Putamen (tissue), 1 donor: ENCODE measurements around the gene GSN.

Experiments
- DNase-seq: peaks from one replicate; pipeline ENCODE4 v3.0.0-alpha.2; 2016; ENCODE audit warnings: low spot score

The GSN gene

DNA sequence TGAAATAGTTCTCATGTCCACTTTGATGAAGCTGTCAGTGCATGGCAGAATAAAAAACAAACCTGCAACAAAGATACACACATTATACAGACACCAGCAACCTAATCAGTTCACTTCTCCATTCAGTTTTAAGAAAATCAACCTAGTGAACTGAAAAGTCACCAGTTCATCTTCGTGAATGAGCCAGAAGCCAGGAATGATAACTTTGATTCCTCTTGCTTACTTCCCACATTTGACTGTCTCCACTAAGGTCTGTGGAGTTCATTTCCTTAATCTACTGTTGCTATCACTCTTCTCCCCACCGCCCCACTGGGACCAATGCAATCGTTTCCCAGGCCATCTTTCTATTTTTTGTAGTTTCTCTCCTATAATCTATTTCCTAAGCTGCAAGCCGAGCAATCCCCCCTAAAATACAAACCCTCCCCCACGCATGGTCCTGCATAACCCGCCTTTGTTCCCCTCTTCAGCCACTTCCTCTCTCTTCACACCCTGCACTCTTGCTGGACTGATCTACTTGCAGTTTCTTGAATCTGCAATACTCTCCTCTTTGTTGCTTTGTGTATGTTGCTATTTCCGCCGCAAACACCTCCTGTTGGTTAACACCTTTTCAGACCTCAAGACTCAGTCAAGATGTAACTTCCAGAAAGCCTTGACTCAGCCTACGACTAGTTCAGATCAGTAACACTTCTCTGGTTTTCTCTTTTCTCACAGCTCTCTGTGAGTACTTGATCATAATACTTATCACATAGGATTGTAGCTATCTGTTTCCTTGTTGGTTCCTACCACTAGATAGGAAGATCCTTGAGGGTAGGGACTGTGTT is 85.5 kb downstream of the GSN start:
- no peak for DNase-seq

DNA sequence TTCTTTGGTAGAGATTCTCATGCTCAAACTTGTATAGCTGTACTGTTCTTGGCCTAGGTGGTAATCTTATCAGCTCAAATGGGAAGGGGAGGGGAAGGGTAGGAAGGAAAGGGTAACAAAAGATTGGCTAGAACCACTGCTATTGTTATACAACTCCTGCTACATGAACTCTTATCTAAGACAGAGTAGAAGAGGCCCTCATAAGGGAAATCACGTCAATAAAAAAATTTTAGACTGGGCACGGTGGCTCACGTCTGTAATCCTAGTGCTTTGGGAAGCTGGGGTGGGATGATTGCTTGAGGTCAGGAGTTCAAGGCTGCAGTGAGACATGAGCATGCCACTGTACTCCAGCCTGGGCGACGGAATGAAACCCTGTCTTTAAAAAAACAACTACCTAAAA is 86.2 kb downstream of the GSN start:
- no peak for DNase-seq

DNA sequence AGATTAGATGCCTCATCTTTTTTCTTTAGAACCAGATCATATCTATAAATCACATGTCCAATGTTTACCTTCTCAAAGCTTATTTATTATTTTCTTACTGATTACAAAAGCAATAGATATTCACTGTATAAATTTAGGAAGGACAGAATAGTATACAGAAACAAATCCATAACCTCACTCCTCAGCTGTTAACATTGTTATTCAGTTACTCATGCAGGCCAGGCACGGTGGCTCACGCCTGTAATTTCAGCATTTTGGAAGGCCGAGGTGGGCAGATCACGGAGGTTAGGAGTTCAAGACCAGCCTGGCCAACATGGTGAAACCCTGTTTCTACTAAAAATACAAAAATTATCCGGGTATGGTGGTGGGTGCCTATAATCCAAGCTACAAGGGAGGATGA is 86.8 kb downstream of the GSN start:
- DNase-seq, result no peak

DNA sequence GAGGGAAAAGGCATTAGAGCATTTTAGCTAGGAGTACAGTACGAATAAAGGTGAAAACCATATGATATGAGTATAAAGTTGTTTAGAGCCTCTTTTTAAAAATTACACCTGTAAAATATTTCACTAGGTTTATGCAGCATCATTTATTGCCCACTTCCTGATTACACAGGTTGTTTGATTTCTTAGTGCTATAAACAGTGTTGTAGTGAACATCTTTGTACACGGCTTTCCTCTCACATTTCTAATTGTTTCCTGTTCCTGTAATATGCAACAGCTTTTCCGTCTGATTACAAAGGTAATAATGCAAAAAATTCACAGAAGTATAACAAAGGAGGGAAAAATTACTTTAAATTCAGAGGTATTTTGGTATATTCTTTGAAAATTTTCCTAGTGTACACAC is 89.0 kb downstream of the GSN start:
- no peak for DNase-seq

DNA sequence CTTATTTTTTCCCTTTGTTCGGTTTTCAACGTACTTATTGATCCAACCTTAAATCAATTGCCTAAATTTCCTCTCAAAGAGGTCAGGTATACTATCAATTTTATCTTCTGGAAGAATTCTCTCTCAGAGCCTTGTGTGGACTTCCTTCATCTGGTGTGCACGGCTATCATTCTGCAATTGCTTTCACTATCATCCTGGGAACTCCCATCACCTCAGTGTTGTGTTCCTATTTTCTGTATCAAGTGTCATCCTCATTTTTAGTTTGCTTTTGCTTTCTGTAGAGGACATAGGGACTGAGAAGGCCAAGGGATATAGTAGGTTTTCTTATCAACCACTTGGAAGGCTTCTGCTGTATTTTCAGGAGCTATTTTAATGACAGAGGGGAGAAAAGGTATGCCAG is 90.8 kb downstream of the GSN start:
- DNase-seq, result no peak

DNA sequence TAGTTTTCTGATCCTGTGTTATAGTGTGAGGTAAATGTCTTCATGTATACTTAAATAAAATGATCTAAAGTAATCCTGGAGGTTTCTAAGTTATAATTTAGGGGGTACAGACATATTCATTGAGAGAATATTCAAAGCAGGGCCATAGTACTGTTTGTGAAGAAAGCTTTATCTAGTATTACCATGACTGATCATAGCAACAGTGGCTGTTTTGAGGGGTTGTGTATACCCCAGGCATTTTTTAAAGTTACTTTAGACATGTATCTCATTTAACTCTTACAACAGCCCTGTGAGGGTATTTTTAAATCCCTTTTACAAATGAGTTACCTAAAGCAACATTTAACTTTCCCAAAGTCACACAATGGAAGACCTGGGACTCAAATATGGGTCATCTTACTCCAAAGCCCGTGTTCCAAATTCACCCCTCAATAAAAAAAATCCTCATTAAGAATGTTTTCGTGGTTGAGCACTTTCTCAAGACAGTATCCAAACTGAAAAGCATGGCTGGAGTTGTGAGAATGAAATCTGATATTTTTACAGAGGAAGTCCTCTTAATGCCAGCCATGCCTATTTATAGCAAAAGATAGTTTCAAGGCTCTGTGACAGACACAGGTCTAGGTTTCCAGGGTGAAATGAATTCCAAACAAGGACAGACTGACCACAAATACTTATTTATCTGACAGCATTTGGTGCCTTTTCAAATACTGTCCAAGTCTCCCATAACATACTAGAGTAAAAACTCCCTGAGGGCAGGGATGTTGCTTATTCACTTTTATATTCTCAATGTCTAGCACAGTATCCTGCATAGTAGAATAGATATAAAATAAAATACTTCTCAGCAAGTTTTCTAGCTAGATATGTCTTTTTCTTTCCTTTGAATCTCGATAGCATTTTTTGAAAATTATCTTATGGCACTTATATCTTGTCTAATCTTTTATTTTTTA is 91.7 kb downstream of the GSN start:
- DNase-seq, result no peak

DNA sequence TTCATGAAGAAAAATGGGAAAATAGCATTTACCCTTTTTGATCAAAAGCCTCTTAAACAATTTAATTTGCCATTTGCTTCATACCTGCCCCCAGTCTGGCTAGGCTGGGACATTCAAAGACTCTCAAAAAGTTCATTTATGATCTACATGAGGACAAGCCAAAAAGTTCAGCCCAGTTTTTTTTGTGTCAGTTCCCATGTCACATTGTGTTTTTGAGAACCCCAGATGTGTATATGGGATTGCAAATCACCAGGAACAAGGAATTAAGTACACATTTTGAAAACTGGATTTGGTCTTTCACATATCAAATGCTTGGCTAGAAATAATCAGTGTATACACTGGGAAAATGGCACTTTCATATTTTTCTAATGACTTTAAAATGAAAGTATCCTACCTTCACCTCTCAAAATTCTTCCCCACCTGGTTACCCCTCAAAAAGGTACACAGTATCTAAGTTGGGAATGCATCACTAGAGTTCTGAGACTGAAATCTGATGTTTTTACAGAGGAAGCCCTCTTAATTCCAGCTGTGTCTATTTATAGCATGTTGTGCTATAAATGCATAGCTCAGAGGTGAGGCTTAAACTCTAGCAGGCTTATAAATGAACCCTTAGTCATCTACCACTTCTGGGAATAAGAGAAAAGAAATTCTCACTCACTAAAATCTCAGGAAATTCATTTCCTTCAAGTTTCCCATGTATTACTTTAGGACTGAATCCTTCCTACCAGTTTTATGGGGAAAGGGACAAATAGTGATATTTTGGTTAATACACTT is 92.8 kb downstream of the GSN start:
- no peak for DNase-seq

DNA sequence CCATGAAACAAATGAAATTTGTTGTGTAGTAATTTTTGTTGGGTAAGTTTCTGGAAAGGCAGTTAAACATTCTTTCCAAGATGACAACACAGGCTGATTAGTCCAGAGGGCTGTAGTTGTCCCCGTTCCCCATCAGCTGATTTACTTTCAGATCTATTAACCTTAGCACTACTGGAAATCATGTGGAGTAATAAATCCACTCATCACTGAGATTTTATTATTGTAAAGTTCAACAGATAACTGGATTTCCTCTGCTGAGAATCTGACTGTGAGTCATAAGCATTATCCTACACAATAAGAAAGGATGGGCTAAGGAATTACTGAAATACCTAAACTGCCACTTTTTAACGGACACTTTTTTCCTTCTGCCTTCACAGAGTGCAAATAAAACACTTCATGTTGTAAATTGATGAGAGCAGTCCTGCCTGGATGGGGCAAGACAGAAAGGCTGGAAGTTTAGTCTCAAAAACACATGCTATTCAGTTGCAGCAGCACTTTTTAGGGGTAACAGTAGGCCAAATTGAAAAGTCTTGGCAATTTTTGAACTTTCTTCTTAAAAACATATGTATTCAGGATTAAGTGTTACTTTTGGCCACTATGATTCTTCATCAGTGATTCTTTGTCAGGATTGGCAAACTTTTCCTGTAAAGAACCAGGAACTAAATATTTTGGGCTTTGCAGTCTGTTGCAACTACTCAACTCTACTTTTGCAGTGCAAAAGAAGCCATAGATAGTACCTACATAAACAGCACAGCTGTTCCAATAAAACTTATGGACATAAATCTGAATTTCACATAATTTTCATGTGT is 95.1 kb downstream of the GSN start:
- no peak for DNase-seq

DNA sequence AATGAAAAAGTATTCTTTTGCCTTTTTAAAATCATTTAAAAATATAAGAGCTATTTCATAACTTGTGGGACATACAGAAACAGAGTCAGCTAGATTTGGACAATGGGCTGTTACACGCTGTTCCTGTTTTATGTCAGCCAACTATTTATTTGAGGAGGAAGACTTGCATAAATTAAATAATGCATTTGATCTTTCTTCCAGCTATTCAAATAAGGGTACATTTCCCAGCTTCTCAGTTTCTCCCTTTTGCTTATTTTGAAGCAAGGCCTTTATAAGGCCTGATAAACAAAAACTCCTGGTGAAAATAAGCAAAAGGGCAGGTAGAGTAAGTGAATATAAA is 95.6 kb downstream of the GSN start:
- no peak for DNase-seq

DNA sequence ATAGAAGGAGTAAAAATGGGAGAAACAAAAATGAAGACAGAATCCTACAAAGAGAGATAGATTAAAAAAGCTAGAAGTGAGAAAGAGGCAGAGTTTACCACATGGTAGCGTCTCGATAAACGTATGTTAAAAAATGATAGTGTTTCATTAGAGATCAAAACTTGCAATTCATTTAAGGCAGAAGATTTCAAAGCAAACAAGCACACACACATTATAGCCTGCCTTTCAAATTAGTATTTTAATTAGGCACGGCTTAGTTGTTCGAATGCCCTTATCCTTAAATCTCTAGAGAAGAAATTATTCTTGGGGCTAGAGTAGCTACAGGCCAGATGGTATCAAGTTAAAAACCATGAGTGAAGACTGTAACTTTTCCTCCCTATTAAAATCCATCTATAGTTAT is 96.1 kb downstream of the GSN start:
- DNase-seq, result no peak

DNA sequence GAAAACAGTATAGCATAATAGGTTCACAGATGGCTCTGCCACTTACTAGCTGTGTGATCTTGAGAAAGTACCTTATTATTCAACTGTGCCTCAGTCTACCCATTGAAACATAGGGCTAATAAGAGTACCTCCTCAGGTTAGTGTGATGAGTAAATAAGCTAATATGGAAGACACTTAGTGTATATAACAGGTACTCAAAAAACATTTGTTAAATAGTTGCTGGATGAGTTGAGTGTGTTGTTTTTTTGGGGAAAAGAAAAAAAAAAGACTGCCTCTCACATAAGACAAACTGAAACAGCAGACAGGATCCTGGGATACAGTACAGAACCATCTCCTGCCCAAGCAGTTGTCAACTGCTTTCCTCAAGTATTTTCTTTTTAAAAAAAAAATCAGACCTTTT is 96.9 kb downstream of the GSN start:
- no peak for DNase-seq

DNA sequence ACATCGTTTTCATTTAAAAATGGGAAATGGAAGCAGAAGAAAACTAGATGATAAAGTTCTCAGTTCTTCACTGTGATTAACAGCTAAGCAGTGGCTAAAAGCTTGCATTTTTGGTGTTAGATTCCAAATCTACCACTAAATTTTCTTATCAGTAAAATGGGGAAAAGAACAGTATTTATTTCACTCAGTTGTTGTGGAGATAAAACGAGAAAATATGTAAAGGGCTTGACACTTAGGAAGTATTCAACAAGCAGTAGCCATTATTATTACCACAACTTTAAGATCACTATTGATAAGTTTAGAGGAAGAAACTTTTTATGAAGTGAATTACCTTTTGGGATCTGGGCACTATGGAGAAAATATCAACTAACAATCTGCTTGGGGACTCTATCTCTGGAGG is 97.6 kb downstream of the GSN start:
- DNase-seq, result no peak

DNA sequence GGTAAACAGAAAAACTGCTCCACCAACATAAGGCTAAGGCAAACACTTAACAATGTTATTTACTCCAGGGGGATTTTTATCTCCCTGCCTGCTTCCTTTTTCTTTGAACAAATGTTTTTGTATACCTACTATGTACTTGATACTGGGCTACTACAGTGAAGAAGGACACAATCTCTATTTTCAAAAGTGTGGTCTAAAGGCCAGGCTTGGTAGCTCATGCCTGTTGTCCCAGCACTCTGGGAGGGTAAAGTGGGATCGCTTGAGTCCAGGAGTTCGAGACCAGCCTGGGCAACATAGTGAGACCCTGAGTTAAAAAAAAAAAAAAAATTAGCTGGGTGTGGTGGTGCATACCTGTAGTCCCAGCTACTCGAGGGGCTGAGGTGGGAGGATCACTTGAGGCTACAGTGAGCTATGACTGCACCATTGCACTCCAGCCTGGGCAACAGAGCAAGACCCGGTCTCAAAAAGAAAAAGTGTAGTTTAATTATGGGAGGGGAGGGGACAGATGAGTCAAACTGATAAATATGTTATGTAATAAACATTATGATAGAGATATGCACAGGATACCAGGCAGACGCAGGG is 98.7 kb downstream of the GSN start:
- DNase-seq, result no peak

DNA sequence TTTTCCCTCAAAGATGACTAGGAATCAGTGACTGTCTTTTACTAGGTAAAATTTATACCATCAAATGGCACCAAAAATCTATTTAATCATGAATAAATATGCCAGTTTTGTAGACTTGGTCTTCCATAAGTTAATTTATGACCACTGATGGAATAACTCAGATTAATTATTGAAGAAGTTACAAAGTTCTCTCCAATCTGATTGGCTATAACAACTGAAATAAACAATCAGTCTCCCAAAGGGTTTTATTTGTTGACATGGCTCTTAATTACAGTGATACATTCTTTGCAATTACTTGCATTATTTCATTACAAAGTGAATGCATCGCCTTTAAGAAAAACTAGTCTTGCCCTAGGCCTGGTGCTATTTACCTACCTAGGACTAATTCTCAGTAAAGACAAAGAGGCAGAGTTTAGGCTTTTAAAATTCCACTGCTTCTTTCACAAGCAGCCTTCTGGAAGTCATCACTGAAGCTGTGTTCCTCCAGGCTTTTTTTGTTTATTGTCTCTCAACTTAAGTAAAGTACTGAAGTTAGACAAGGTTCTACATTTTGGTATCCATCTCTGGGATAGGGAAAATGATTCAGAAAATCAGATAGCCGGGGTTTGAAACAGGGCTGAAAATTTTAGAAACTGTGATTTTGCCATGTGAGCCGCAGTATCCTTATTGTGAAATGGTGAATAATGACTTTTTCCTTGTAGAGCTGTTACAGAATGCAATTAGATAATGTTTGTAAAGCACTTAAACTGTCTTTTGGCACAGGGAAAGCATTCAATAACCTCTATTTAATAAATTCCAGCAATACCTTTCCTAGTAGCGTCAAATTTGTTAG is 99.6 kb downstream of the GSN start:
- DNase-seq, result no peak

DNA sequence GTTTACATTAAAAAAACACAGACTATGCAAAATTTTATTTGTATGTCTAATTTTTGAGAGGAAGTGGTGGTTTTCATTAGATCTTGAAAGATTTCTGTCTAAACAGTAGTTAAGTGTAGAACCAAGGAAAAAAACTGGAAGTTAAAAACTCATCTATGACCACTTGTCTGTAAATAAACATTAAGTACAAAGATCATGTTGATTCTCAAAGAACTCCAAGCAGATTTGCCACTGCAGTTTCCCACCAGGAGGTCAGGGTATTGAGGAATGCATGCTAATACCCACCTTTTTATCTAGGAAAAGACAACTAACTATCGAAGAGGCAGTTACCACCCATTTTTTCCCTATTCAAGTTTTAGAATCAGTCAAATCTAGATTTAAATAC is 100.2 kb downstream of the GSN start:
- DNase-seq, result no peak

DNA sequence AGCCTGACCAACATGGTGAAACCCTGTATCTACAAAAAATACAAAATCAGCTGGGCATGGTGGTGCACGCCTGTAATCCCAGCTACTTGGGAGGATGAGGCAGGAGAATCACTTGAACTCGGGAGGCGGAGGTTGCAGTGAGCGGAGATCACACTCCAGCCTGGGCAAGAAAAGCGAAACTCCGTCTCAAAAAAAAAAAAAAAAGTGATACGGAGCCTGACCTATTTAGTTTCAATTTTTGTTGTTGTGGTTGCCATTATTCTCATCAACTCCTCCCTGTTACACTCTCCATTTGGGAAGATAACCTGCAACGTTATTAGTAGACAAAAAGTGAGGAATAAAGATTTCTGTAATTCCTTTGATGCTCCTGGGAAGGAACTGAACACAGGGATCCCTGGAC is 100.8 kb downstream of the GSN start:
- no peak for DNase-seq

DNA sequence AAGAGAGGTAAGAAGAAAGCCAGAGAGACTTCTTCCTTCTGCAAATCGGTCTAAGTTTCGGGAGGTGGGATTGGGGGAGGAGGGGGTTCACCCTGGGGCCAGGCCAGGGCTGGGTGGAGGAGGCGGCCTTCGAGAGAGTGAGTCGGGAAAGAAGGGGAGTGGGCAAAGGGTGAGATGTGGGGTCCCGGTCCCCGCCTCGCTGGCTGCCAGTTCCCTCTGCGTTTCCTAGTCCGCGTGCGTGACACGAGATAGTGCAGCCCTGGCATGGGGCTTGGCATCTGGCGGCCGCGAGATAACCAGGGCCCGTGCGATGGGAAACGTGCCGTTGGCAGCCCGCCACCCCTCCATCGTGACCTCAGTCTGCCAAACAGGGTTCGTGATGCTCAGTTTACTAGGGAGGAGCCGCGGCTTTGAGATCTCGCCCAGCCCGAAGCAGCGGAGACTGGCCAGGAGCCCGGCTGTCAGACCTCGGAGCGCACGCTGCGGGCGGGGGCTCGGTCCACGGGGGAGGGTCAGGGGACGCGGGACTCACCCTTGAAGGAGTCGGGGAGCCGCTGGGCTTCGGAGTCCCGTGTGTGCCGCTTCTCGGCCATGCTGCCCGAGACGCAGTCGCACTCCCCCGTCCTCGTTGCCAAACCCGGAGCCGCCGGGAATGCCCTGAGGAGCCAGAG is 101.8 kb downstream of the GSN start, which contains the start of gene STOM:
TSS of gene STOM (minus strand) at position 656 of the 671 bp plus-strand sequence. CDS start at position 593, 63 bp downstream.
- DNase-seq, result no peak

DNA sequence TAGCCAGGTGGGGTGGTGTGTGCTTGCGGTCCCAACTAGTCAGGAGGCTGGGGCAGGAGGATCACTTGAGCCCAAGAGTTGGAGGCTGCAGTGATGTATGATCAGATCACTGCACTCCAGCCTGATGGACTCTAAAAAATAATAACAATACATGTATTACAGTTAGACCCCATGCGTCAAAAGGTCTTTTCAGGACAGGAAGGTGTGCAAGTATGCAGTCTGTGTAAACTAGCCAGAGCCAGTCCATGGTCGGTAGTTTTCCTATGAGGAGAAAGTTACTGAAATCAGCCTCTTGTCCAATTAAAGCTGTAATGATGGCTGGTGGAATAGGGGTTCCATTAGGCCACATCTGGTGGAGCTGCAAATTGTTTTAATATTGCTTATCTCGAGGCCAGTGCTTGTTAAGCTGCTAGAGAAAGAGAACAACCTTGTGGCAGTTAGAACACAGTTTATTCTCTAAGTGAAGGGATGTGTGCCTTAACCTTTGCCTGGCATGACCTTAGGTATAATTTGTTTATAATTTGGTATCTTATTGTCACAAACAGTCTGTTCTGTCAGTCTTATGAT is 103.6 kb downstream of the GSN start:
- DNase-seq, result no peak

DNA sequence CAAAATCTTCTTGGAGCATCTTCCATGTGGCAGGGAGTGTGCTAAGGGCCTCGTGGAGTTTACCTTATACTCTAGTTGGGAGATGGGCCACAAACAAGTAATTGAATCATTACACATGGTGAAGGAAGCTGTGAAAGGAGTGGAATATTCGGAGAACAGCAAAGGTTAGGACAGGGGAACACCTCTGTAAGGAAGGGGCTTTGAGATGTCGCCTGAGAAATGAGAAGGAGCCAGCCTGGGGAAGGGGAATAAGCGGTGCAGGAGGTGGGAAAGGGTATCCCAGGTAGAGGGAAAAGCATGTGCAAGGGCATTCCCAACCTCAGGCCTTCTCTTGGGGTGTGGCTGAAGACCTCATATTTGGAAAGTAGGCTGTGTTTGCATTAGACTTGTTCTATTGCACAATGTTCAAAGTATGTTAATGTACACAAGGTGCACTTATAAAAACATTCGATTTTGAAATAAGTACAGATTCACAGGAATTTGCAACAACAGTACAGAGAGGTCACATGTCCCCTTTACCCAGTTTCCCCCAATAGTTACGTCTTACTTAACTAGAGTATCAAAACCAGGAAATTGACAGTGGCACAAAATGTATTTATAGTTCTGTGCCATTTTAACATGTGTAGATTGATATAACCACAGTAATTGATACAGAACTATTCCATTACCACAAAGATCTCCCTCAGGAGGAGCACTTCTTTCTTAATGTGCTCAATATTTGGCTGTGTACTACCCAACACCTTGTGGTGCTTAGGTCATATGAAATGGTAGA is 104.5 kb downstream of the GSN start:
- no peak for DNase-seq
